HepG2 (cell line): Measurements from ENCODE around the gene LCE3A. TPM values are rescaled to one million over a fixed set of nuclear protein-coding genes. Genes with fewer than 3 reads are reported as not detected.

ENCODE experiments used
- ATAC-seq: fragments of 200-7000 bp; cut with Tn5 transposase; 3 replicates; pipeline ENCODE4 v1.9.1; 2020; ENCODE audit warnings: mild to moderate bottlenecking, moderate library complexity
- BruUV-seq: library from RNA; stranded (reverse); fragments of 400-500 nt; replicated peaks from 2 replicates; lab custom pipeline; 2021; lab: Mats Ljungman, UMichigan
- CTCF ChIA-PET: fragments of 300-600 bp; formaldehyde crosslinking; extraction: SDS; loops from one replicate; lab custom pipeline; 2021; ENCODE audit warnings: low total read pairs, inconsistent platforms, low intra/inter-chr PET ratio; lab: Yijun Ruan, JAX
- POLR2A ChIA-PET: fragments of 350-600 bp; sonication (Branson Sonifier 250); formaldehyde crosslinking; loops from one replicate; lab custom pipeline; 2020; ENCODE audit warnings: antibody characterized with exemption, inconsistent platforms; lab: Yijun Ruan, JAX
- DNase-seq: peaks from one replicate; pipeline ENCODE4 v3.0.0-alpha.2; 2015; ENCODE audit warnings: low spot score
- FAIRE-seq: peaks from 3 replicates; lab custom pipeline; 2011; peaks lifted over from hg19 to GRCh38; lab: Jason Lieb, UNC
- H2AFZ ChIP-seq: one replicate; pipeline ENCODE4 v1.6.1; 2011; ENCODE audit warnings: low read length, inconsistent platforms
- H3K27ac ChIP-seq: fragments of 300-600 bp; 3 replicates; pipeline ENCODE4 v1.8.0; 2011; ENCODE audit warnings: mixed run types, mild to moderate bottlenecking, mixed read lengths, low read length, inconsistent platforms; ENCODE audit not compliant: insufficient read depth; ENCODE audit errors: extremely low read length
- H3K27me3 ChIP-seq, 2 experiments: fragments of 200-600 bp in 1 of 2; 2 replicates in 1 of 2; 3 replicates in 1 of 2; pipeline versions ENCODE4 v1.6.0 to v1.8.0; 2011; ENCODE audit warnings: low read length in 2 of 2, mild to moderate bottlenecking in 2 of 2, moderate library complexity in 2 of 2, inconsistent platforms in 1 of 2; ENCODE audit not compliant: insufficient read depth in 2 of 2, control insufficient read depth in 1 of 2
- H3K36me3 ChIP-seq, 2 experiments: fragments of 200-600 bp in 1 of 2; replicated peaks in 1 of 2; 2 replicates in 1 of 2; 3 replicates in 1 of 2; pipeline versions ENCODE4 v1.5.1 to v1.8.0; 2011; ENCODE audit warnings: low read length in 2 of 2, inconsistent platforms in 1 of 2; ENCODE audit not compliant: insufficient read depth in 2 of 2, control insufficient read depth in 1 of 2
- H3K4me1 ChIP-seq: 2 replicates; pipeline ENCODE4 v1.5.1; 2012; ENCODE audit warnings: low read length, inconsistent platforms; ENCODE audit not compliant: insufficient read depth
- H3K4me2 ChIP-seq: 2 replicates; pipeline ENCODE4 v1.6.0; 2011; ENCODE audit warnings: low read depth, low read length, inconsistent platforms
- H3K4me3 ChIP-seq, 3 experiments: fragments of 200-600 bp in 1 of 3; sonication (generic), shearing (Covaris generic) in 1 of 3; replicated peaks in 1 of 3; 2 replicates each; pipeline ENCODE4 v1.5.1; 2011 to 2016; ENCODE audit warnings: low read length in 3 of 3, inconsistent platforms in 2 of 3, low read depth in 2 of 3, mild to moderate bottlenecking in 2 of 3, control low read depth in 1 of 3, mixed read lengths in 1 of 3; ENCODE audit not compliant: insufficient read depth in 1 of 3
- H3K79me2 ChIP-seq: one replicate; pipeline ENCODE4 v1.6.1; 2011; ENCODE audit warnings: low read length, inconsistent platforms; ENCODE audit not compliant: insufficient read depth
- H3K9ac ChIP-seq: 2 replicates; pipeline ENCODE4 v1.6.0; 2011; ENCODE audit warnings: mild to moderate bottlenecking, low read depth, low read length, inconsistent platforms; ENCODE audit not compliant: insufficient read depth
- H3K9me3 ChIP-seq: 2 replicates; pipeline ENCODE4 v1.5.1; 2012; ENCODE audit warnings: mild to moderate bottlenecking, low read length
- H4K20me1 ChIP-seq: 2 replicates; pipeline ENCODE4 v1.6.0; 2011; ENCODE audit warnings: inconsistent platforms, mild to moderate bottlenecking, low read length, moderate library complexity; ENCODE audit not compliant: insufficient read depth
- ARNT ChIP-seq: fragments of 450-650 bp; IDR thresholded peaks from 2 replicates; pipeline ENCODE4 v1.6.1; 2017
- ATAD3A ChIP-seq: sonication (generic); formaldehyde crosslinking; IDR thresholded peaks from 2 replicates; pipeline ENCODE4 v1.4.0; 2020; ENCODE audit warnings: missing genetic modification reagents
- ATF6 ChIP-seq: sonication (generic); formaldehyde crosslinking; conservative IDR thresholded peaks from 2 replicates; pipeline ENCODE4 v1.4.0; 2020; ENCODE audit warnings: missing genetic modification reagents
- CBFB ChIP-seq: sonication (generic); formaldehyde crosslinking; IDR thresholded peaks from 2 replicates; pipeline ENCODE4 v1.4.0; 2020; ENCODE audit warnings: missing genetic modification reagents
- EZH2 ChIP-seq: conservative IDR thresholded peaks from 2 replicates; pipeline ENCODE4 v1.6.1; 2012; ENCODE audit warnings: mild to moderate bottlenecking, low read depth, low read length, moderate library complexity
- GLI4 ChIP-seq: sonication (generic); formaldehyde crosslinking; IDR thresholded peaks from 2 replicates; pipeline ENCODE4 v1.5.1; 2020; ENCODE audit warnings: missing genetic modification reagents, mild to moderate bottlenecking, moderate library complexity, borderline replicate concordance
- HCFC1 ChIP-seq: fragments of 150-350 bp; IDR thresholded peaks from 2 replicates; pipeline ENCODE4 v1.6.1; 2014; ENCODE audit warnings: low read depth, low read length
- HDAC1 ChIP-seq: sonication (generic); formaldehyde crosslinking; IDR thresholded peaks from 2 replicates; pipeline ENCODE4 v1.5.1; 2020; ENCODE audit warnings: mild to moderate bottlenecking, missing genetic modification reagents
- HNRNPL ChIP-seq: fragments of 200-400 bp; formaldehyde crosslinking; IDR thresholded peaks from 2 replicates; pipeline ENCODE4 v1.6.1; 2017; ENCODE audit warnings: mild to moderate bottlenecking, low read depth, low read length
- KAT7 ChIP-seq: IDR thresholded peaks from 2 replicates; pipeline ENCODE4 v1.6.1; 2018; ENCODE audit warnings: borderline replicate concordance, missing compliant biosample characterization
- NBN ChIP-seq: fragments of 450-650 bp; conservative IDR thresholded peaks from 2 replicates; pipeline ENCODE4 v1.6.1; 2017
- NONO ChIP-seq, 2 experiments: fragments of 450-650 bp in 1 of 2; sonication (generic) in 1 of 2; formaldehyde crosslinking in 1 of 2; IDR thresholded peaks in 1 of 2; conservative IDR thresholded peaks in 1 of 2; 2 replicates each; pipeline versions ENCODE4 v1.6.1 to v1.8.0; 2017 to 2022; ENCODE audit warnings: mild to moderate bottlenecking in 1 of 2, missing genetic modification reagents in 1 of 2, moderate library complexity in 1 of 2
- POGK ChIP-seq: sonication (generic); formaldehyde crosslinking; conservative IDR thresholded peaks from 2 replicates; pipeline ENCODE4 v1.8.0; 2022; ENCODE audit warnings: mild to moderate bottlenecking, moderate library complexity, missing genetic modification reagents
- REL ChIP-seq: sonication (generic); formaldehyde crosslinking; conservative IDR thresholded peaks from 2 replicates; pipeline ENCODE4 v1.8.0; 2022; ENCODE audit warnings: mild to moderate bottlenecking, missing genetic modification reagents, moderate library complexity
- ZFP91 ChIP-seq: sonication (generic); formaldehyde crosslinking; IDR thresholded peaks from 2 replicates; pipeline ENCODE4 v1.9.0; 2022; ENCODE audit warnings: missing genetic modification reagents, mild to moderate bottlenecking, borderline replicate concordance
- ZNF224 ChIP-seq: sonication (generic); formaldehyde crosslinking; IDR thresholded peaks from 2 replicates; pipeline ENCODE4 v1.5.0; 2020; ENCODE audit warnings: mild to moderate bottlenecking, missing genetic modification reagents
- ZNF276 ChIP-seq: sonication (generic); formaldehyde crosslinking; IDR thresholded peaks from 2 replicates; pipeline ENCODE4 v1.4.0; 2020; ENCODE audit warnings: mild to moderate bottlenecking, low read depth, missing genetic modification reagents
- ZNF292 ChIP-seq: sonication (generic); formaldehyde crosslinking; IDR thresholded peaks from 2 replicates; pipeline ENCODE4 v1.8.1; 2022; ENCODE audit warnings: mild to moderate bottlenecking, low read depth, missing genetic modification reagents, borderline replicate concordance
- WGBS: methylation state at CpG from one replicate; pipeline ENCODE4 v1.1.6; 2017; ENCODE audit warnings: low lambda C conversion rate; 5-methylcytosine and 5-hydroxymethylcytosine counted together
- in situ Hi-C: cut with HindIII; loops from 2 replicates; pipeline ENCODE4 v1.10.0; 2017; ENCODE audit warnings: low pct_unique_long_range_greater_than_20kb; ENCODE audit not compliant: extremely low pct_ligation_motif_present
- intact Hi-C: fragments of 100-400 bp; cut with micrococcal nuclease; formaldehyde crosslinking; loops from one replicate; pipeline ENCODE4 v1.10.0; 2022; ENCODE audit not compliant: unreplicated experiment
- polyA plus RNA-seq, 8 experiments: library from polyadenylated mRNA; depleted of rRNA in 3 of 8; stranded (reverse) in 7 of 8; unstranded in 1 of 8; fragments of >200 nt; fragmentation: Illumina TruSeq in 4 of 8; extraction: Trizol in 4 of 8; gene quantifications; 2 replicates each; pipeline versions ENCODE4 v1.2.1 to v1.2.3, GENCODE V29; 2011 to 2016; ENCODE audit warnings: low read depth in 4 of 8, missing spikeins in 1 of 8, mixed read lengths in 1 of 8; ENCODE audit not compliant: insufficient read depth in 1 of 8
- total RNA-seq, 5 experiments: library from RNA; depleted of rRNA; stranded (reverse); fragments of >200 nt; fragmentation: Illumina TruSeq; extraction: Trizol; gene quantifications; 2 replicates each; pipeline ENCODE4 v1.2.3, GENCODE V29; 2016; ENCODE audit warnings: low read depth in 1 of 5

The LCE3A gene
- total and polyA plus RNA-seq, 2 of the 13 experiments (the other 11 are each of a cell fraction or from before 2014, with no cell fraction given), result not detected

GRCh38 chr1:152645146-152645545 is 22.2 kb upstream of the LCE3A start:
- no peaks in the 10 kb centered on the region for H3K4me1 ChIP-seq
- CTCF ChIA-PET, result no interaction called here

More at GRCh38 chr1:152645146-152645545, 22.2 kb upstream of the LCE3A start:
- no peak overlapping the region for H3K27ac ChIP-seq
- POLR2A ChIA-PET, result no interaction called here
- no peak for FAIRE-seq
- H3K9me3 ChIP-seq, result no peaks in the 10 kb centered on the region
- intact Hi-C loops (no loop called here), in situ Hi-C loops (no loop called here)
- H3K4me2 ChIP-seq, result no peak overlapping the region
- H3K9ac ChIP-seq, result no peak overlapping the region
- H3K27me3 ChIP-seq, result no peaks in the 10 kb centered on the region
- H2AFZ ChIP-seq, result no peak overlapping the region
- H3K79me2 ChIP-seq, result no peaks in the 10 kb centered on the region
- ATAC-seq, result no peak
- DNase-seq, result no peak
- H3K36me3 ChIP-seq, result no peaks in the 10 kb centered on the region
- TF ChIP-seq KAT7, result no peak
- no peak for TF ChIP-seq NONO (IDR thresholded peaks at IDR 0.05)
- TF ChIP-seq NONO (CRISPR knock-in tag; conservative IDR thresholded peaks at IDR 0.05), result no peak
- no peak for TF ChIP-seq ZNF224 (CRISPR knock-in tag)
- TF ChIP-seq ARNT, result no peak
- no peak for TF ChIP-seq NBN
- TF ChIP-seq HNRNPL, result no peak
- no peak for TF ChIP-seq REL (CRISPR knock-in tag)
- TF ChIP-seq HCFC1, result no peak
- TF ChIP-seq GLI4 (CRISPR knock-in tag), result no peak
- no peak for TF ChIP-seq ATF6 (CRISPR knock-in tag)
- no peak for TF ChIP-seq HDAC1 (CRISPR knock-in tag)
- TF ChIP-seq ZFP91 (CRISPR knock-in tag), result no peak
- no peak for TF ChIP-seq ATAD3A (CRISPR knock-in tag)
- TF ChIP-seq ZNF276 (CRISPR knock-in tag), result no peak
- no peak for TF ChIP-seq CBFB (CRISPR knock-in tag)
- no peak for TF ChIP-seq EZH2
- TF ChIP-seq POGK (CRISPR knock-in tag), result no peak
- TF ChIP-seq ZNF292 (CRISPR knock-in tag), result no peak
- no TSS peak for BruUV-seq
- 0% methylated on average over 2 of the region's 3 CpGs for WGBS
- H3K4me3 ChIP-seq, result no peak overlapping the region
- H4K20me1 ChIP-seq, result no peaks in the 10 kb centered on the region
